Brain microvascular endothelial cell (primary cell): ENCODE data around the gene TMEM119.

Source experiments
- DNase-seq: peaks from one replicate; pipeline ENCODE4 v3.0.0-alpha.2; 2020
- H3K27ac ChIP-seq: fragments of 250-450 bp; sonication (Bioruptor Pico); 2 replicates; pipeline ENCODE4 v1.5.1; 2020; ENCODE audit warnings: mild to moderate bottlenecking, moderate library complexity
- H3K27me3 ChIP-seq: fragments of 250-450 bp; sonication (Bioruptor Pico); replicated peaks from 2 replicates; pipeline ENCODE4 v1.5.1; 2020; ENCODE audit warnings: mild to moderate bottlenecking
- H3K36me3 ChIP-seq: fragments of 250-450 bp; sonication (Bioruptor Pico); replicated peaks from 2 replicates; pipeline ENCODE4 v1.5.1; 2020; ENCODE audit warnings: mild to moderate bottlenecking
- H3K4me3 ChIP-seq: 2 replicates; pipeline ENCODE4 v1.5.1; 2011; ENCODE audit warnings: low read depth, mild to moderate bottlenecking, control low read depth, low read length, moderate library complexity
- in situ Hi-C: cut with HindIII; loops from 2 replicates; pipeline ENCODE4 v1.10.0; 2017; ENCODE audit warnings: low sequenced_read_pairs, low pct_ligation_motif_present
- TF ChIP-seq, protein P1 (sequence below): IDR thresholded peaks from 2 replicates; pipeline ENCODE4 v1.5.1; 2011; ENCODE audit warnings: low read depth, mild to moderate bottlenecking, moderate library complexity, low read length, control low read depth, inconsistent platforms; ENCODE audit errors: missing control alignments

TMEM119 gene

DNA sequence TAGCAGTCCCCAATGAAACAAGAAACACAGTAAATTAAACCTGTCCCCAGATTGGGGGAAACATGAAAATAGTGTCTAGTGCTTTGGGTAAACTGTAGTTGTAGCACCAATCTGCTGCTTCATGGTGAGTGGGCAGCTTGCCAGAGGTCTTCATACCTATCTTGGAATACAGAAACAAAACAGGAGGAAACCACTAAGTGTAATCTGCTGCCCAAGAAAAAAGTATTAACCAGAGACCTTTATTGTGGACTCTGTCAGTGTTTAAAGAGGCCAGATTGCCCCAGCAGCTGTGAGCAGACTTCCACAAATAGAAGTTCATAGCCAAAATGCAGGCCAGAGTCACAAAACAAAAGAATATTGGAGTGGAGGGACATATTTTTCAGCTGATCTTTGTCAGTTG is 33.2 kb downstream of the TMEM119 start:
- TF ChIP-seq, protein P1, sequence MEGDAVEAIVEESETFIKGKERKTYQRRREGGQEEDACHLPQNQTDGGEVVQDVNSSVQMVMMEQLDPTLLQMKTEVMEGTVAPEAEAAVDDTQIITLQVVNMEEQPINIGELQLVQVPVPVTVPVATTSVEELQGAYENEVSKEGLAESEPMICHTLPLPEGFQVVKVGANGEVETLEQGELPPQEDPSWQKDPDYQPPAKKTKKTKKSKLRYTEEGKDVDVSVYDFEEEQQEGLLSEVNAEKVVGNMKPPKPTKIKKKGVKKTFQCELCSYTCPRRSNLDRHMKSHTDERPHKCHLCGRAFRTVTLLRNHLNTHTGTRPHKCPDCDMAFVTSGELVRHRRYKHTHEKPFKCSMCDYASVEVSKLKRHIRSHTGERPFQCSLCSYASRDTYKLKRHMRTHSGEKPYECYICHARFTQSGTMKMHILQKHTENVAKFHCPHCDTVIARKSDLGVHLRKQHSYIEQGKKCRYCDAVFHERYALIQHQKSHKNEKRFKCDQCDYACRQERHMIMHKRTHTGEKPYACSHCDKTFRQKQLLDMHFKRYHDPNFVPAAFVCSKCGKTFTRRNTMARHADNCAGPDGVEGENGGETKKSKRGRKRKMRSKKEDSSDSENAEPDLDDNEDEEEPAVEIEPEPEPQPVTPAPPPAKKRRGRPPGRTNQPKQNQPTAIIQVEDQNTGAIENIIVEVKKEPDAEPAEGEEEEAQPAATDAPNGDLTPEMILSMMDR = no peak
- in situ Hi-C loops = no loop called here
- H3K36me3 ChIP-seq = peaks cover 35% of the 10 kb centered on the region
- H3K4me3 ChIP-seq = no peak overlapping the region
- no peaks in the 10 kb centered on the region for H3K27me3 ChIP-seq
- no peak for DNase-seq
- no peak overlapping the region for H3K27ac ChIP-seq

DNA sequence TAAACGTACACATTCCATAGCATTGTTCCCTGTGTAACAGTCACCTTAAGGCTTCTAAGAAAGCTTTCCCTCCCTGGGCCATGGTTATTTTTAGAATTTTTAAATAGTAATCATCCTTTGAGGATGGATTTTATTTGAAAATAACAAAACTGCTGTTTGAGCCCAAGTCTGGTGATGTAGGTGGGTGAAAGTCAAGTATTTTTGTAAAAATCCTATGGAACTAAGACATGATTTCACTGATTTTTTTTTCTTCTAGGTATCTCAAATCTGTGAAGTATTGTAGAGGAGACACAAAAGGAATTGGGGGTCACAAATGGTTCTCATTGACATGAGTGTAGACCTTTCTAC is 34.1 kb downstream of the TMEM119 start:
- in situ Hi-C loops = no loop called here
- Histone ChIP-seq H3K4me3 (peak overlapping the region; percentile 91), H3K27ac (no peak overlapping the region)

DNA sequence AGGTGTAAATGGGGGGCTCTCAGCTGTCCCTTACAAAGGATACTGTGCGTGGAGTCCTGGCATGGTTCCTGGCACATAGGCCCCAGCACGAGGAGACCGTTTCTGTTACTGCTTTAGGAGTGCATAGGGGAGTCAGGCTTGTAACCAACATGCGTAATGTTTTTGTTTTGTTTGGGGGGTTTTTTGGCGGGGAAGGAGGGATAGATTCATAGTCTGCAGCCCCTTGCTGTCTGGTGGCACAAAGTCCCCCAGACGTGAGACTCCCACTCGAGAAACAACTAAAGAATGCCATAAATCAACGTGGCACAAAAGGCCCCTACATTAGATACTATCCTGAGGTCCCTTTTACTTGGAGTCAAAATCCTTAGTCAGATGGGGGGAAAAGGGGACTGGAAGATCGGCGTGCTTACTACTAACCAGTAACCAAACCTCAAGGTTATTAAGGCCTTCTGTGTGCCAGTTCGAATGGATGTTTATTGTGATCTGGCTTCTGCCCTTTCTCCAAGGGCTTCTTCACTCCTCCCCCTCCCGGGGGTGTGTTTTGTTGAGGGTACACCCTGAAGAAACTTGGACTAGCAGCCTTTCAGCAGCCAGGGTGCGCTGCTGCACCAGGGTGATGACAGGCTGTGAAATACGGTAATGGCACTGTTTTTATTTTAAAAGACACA is 34.6 kb downstream of the TMEM119 start:
- H3K4me3 ChIP-seq = peak overlapping the region; percentile 91
- H3K27me3 ChIP-seq = no peaks in the 10 kb centered on the region
- in situ Hi-C loops = no loop called here
- TF ChIP-seq, protein P1 = peak; percentile 96
- peaks cover 28% of the 10 kb centered on the region for H3K36me3 ChIP-seq
- H3K27ac ChIP-seq = peak overlapping the region; percentile 79
- DNase-seq = peak; percentile 84

More for the DNA sequence above, 34.1 kb downstream of the TMEM119 start:
- TF ChIP-seq, protein P1 = no peak
- Histone ChIP-seq H3K27me3 (no peaks in the 10 kb centered on the region), H3K36me3 (peaks cover 33% of the 10 kb centered on the region)
- DNase-seq = no peak

DNA sequence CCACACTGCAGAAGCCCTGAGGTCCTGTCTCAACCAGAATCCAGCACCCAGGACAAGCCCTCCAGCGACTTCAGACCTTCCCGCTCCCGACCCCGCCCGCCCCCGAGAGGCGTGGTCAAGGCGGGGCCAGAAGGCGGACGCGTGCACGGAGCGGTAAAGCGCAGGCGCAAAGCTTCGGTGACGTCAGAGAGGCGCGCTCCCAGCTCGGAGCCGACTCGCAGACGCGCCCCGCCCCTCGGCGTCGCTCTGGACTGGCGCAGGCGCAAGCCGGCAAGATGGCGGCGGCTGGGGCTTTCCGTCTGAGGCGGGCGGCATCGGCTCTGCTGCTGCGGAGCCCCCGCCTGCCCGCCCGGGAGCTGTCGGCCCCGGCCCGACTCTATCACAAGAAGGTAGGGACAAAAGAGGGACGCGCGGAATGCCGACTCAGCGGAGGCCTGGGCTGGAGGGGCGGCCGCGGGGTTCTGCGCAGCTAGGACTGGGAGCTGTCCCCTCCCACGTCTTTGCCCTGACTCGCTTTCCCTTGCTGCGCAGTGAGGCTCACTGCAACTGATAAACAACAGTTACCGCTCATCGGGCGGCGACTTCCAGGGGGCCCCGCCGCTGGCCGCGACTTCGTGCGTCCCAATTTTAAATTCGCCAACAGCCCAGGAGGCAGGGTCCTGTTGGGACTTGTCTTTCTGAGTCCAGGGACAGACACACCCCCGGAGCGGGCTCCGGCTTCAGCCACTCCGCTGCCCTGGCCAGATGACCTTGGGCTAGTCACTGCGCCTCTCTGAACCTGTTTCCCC is 35.3 kb downstream of the TMEM119 start, which contains the start of gene ISCU:
Gene ISCU (plus strand): TSS at position 249 of the 788 bp plus-strand sequence. CDS start 27 bp downstream, at position 276.
- peaks cover 23% of the 10 kb centered on the region for H3K36me3 ChIP-seq
- H3K27me3 ChIP-seq = no peaks in the 10 kb centered on the region
- in situ Hi-C loops = no loop called here
- DNase-seq = peak; percentile 90
- H3K4me3 ChIP-seq = peak within 1 kb of the TSS; percentile 100
- H3K27ac ChIP-seq = peak within 1 kb of the TSS; percentile 99
- TF ChIP-seq, protein P1 = no peak

DNA sequence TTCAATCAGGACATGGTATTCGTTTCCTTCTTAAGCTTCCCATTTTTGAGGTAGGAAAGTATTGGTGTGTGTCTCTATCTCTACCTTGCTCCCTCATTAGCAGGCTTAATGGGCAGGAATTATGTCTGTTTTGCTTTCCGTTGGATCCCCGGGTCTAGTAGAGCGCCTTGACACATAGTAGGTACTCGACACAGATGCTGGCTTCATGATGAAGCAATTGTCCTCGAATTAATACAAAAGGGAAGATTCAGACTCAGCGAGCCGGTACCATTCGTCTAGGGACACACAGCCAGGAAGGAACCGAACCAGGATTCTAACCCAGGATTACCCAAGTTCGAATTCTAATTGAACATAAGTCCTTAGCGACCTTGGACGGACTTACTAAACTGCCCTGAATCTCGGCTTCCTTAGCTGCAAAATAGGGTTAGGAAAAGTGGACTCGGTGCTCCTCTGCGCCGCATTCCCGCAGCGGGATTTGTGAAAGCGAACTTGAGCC is 36.0 kb downstream of the TMEM119 start:
- Histone ChIP-seq H3K27ac (peak overlapping the region; percentile 99), H3K4me3 (peak overlapping the region; percentile 100), H3K27me3 (no peaks in the 10 kb centered on the region), H3K36me3 (peaks cover 19% of the 10 kb centered on the region)
- in situ Hi-C loops = no loop called here
- TF ChIP-seq, protein P1 = no peak
- no peak for DNase-seq
